Panc1 (cell line): ENCODE data around the gene PARP15.

Experiments
- POLR2AphosphoS5 ChIP-seq: IDR thresholded peaks from 2 replicates; pipeline ENCODE4 v1.6.1; 2012; ENCODE audit warnings: mild to moderate bottlenecking, low read depth, low read length, moderate library complexity
- SIN3A ChIP-seq: IDR thresholded peaks from 2 replicates; pipeline ENCODE4 v1.6.1; 2012; ENCODE audit warnings: low read depth, mild to moderate bottlenecking, low read length, moderate library complexity, borderline replicate concordance; ENCODE audit not compliant: insufficient read depth
- TF ChIP-seq, protein P1 (sequence below): fragments of 450-650 bp; IDR thresholded peaks from 2 replicates; pipeline ENCODE4 v1.5.1; 2017; ENCODE audit warnings: mild to moderate bottlenecking

DNA sequence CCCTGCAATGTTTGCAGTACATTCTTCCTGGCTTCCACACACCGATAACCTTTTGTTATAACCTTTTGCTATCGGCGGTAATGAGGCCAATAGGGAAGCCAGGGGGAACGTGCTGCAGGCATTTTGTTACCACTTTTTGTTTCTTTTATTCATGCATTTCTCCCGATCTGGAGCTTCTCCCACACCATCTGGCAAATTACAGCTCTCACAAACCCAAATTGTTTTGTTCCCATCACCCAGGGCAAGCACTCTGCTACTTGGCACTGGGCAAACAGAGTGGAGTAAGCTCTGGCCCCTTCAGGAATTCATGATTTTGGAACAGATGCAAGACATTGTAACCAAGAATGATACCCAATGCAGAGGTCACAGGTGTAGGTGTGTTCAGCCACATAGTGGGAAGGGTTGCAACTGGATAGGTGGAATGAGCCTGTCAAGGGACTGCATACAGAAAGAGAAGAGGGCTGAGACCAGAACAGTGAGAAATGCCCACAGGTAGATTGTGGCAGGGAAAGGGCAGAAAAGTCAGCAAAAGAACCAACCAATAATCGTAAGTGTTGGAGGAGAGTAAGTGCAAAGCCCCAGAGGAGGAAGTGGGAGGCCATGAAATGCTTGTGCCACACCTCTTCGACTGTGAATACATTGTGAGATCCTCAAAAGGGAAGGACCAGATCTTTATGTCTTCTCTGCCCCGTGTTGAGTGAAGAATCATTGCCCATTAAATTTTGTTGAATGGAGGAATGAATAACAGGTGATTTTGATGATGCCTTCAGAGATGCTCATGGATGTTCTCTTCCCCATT is 45.8 kb downstream of the PARP15 start:
- TF ChIP-seq, protein P1, sequence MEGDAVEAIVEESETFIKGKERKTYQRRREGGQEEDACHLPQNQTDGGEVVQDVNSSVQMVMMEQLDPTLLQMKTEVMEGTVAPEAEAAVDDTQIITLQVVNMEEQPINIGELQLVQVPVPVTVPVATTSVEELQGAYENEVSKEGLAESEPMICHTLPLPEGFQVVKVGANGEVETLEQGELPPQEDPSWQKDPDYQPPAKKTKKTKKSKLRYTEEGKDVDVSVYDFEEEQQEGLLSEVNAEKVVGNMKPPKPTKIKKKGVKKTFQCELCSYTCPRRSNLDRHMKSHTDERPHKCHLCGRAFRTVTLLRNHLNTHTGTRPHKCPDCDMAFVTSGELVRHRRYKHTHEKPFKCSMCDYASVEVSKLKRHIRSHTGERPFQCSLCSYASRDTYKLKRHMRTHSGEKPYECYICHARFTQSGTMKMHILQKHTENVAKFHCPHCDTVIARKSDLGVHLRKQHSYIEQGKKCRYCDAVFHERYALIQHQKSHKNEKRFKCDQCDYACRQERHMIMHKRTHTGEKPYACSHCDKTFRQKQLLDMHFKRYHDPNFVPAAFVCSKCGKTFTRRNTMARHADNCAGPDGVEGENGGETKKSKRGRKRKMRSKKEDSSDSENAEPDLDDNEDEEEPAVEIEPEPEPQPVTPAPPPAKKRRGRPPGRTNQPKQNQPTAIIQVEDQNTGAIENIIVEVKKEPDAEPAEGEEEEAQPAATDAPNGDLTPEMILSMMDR = no peak
- TF ChIP-seq POLR2AphosphoS5 (no peak), SIN3A (no peak)
